ENCODE data around the gene PCBP2. TPM values are rescaled to one million over a fixed set of nuclear protein-coding genes. Genes with fewer than 3 reads are reported as not detected.

Gene PCBP2
- total RNA-seq, 6 donors from 2014 or later: 346 to 723 (median 513) TPM

DNA sequence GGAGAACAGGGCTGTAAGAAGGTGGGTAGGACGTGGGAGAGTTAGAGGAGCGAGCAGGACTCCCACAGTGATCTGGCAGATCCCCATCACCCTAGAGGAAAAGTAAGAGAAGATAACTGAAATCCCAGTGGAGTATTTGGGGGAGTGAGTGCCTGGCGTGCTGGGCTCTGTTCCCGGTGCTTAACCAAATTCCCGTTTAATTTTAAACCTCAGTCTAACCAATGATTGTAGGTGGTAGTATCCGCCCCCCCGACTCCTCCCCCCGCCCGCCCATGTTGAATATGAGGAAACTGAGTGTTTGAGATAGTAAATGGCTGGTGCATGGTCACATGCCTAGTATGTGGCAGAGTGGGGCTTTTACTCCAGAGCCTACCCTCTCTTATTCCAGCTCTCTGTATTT, 50.4 kb downstream of the PCBP2 start:
- ATAC-seq (ENCODE audit: low FRiP score in 2 of 2) (no peak), DNase-seq (peak in 1 of 2 donors; percentile 19)
- Histone ChIP-seq H3K4me1 (peaks cover 32 to 46% (median 40%) of the 10 kb centered on the region in 4 donors), H3K4me3 (peak overlapping the region in 2 of 4 donors; percentile 76 to 82), H3K27me3 (no peaks in the 10 kb centered on the region), H3K27ac (peak overlapping the region; percentile 93 to 99 (median 96)), H3K36me3 (peaks cover 0 to 35% (median 24%) of the 10 kb centered on the region in 4 donors), H3K9me3 (no peaks in the 10 kb centered on the region)
- WGBS, 2 donors: 33 to 54% methylated on average over 9 of the region's 9 CpGs
- TF ChIP-seq POLR2A (IDR thresholded peaks at IDR 0.05) (no peak), EP300 (IDR thresholded peaks at IDR 0.05) (no peak)

DNA sequence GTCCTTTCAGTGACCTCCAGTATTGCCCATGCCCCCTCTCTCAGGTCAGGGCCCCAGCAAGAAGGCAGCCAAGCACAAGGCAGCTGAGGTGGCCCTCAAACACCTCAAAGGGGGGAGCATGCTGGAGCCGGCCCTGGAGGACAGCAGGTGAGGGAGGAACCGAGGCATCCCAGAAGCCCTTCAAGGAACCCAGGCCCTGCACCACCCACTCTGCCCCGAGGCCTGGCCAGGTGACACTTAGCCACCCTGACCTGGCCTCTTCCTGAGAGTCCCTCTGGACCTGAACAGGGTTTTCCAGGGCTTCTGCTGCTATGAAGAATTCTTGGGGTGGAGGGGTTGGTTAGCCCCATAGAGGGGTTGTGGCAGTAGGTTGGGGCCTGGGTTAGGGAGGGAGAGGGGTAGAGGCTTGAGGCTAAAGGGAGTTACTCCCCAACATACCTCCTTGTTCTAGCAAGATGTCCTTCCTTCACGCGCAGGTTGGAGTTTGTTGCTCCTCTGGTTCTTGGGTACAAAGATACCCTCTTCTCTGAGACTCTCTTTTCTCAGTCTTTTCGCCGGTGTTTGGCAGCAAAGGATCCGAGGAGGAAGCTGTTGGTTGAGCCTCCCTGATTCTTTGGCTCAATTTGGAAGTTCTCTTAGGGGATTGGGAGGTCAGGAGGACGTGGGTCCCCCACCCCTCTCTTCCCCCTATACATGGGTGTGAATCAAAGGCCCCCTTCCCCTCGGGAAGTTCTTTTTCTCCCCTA, 51.3 kb downstream of the PCBP2 start:
- TF ChIP-seq, protein P1, sequence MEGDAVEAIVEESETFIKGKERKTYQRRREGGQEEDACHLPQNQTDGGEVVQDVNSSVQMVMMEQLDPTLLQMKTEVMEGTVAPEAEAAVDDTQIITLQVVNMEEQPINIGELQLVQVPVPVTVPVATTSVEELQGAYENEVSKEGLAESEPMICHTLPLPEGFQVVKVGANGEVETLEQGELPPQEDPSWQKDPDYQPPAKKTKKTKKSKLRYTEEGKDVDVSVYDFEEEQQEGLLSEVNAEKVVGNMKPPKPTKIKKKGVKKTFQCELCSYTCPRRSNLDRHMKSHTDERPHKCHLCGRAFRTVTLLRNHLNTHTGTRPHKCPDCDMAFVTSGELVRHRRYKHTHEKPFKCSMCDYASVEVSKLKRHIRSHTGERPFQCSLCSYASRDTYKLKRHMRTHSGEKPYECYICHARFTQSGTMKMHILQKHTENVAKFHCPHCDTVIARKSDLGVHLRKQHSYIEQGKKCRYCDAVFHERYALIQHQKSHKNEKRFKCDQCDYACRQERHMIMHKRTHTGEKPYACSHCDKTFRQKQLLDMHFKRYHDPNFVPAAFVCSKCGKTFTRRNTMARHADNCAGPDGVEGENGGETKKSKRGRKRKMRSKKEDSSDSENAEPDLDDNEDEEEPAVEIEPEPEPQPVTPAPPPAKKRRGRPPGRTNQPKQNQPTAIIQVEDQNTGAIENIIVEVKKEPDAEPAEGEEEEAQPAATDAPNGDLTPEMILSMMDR (IDR thresholded peaks at IDR 0.05): no peak
- TF ChIP-seq POLR2AphosphoS5 (IDR thresholded peaks at IDR 0.05) (no peak), POLR2A (IDR thresholded peaks at IDR 0.05) (no peak), EP300 (IDR thresholded peaks at IDR 0.05) (no peak)
- peaks cover 0 to 38% (median 25%) of the 10 kb centered on the region in 4 donors for H3K36me3 ChIP-seq
- ATAC-seq (ENCODE audit: low FRiP score in 2 of 2) (no peak), DNase-seq (peak; percentile 16 to 57)
- WGBS, 2 donors: 80 to 82% methylated on average over 8 to 10 of the region's 10 CpGs
- no peaks in the 10 kb centered on the region for H3K27me3 ChIP-seq
- peak overlapping the region in 1 of 4 donors; percentile 3 for H3K4me3 ChIP-seq
- peak overlapping the region; percentile 93 to 99 (median 96) for H3K27ac ChIP-seq
- H3K4me1 ChIP-seq: peaks cover 29 to 44% (median 38%) of the 10 kb centered on the region in 4 donors
- H3K9me3 ChIP-seq: no peaks in the 10 kb centered on the region

GRCh38 chr12:53504004-53504920, 52.4 kb downstream of the PCBP2 start:
- DNase-seq: no peak
- 81 to 91% methylated on average over 14 of the region's 14 CpGs for WGBS, 2 donors
- TF ChIP-seq POLR2A (IDR thresholded peaks at IDR 0.05) (no peak), EP300 (IDR thresholded peaks at IDR 0.05) (no peak), POLR2AphosphoS5 (IDR thresholded peaks at IDR 0.05) (no peak)
- TF ChIP-seq, protein P1 (IDR thresholded peaks at IDR 0.05): no peak
- Histone ChIP-seq H3K27ac (peak overlapping the region in 3 of 4 donors; percentile 93 to 99 (median 96)), H3K4me3 (no peak overlapping the region), H3K27me3 (no peaks in the 10 kb centered on the region), H3K9me3 (no peaks in the 10 kb centered on the region), H3K4me1 (peaks cover 32 to 41% (median 34%) of the 10 kb centered on the region in 4 donors), H3K36me3 (peaks cover 0 to 38% (median 25%) of the 10 kb centered on the region in 4 donors)
- no peak for ATAC-seq (ENCODE audit: low FRiP score in 2 of 2)

DNA sequence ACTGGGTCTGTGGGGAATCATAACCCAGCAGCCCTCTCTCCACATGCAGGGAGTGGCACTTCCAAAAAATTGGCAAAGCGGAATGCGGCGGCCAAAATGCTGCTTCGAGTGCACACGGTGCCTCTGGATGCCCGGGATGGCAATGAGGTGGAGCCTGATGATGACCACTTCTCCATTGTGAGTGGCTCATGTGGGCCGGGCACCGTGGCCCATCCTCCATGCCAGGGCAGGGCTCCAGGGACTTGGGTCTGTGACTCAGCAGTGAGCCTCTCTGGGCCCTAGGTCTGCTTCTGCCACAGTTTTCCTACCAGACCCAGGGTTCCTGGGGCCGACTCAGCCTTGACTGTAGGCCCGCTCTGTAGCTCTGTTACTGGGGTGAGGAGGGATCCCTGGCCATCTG, 53.2 kb downstream of the PCBP2 start:
- H3K4me1 ChIP-seq: peaks cover 27 to 33% (median 28%) of the 10 kb centered on the region in 4 donors
- peak overlapping the region in 1 of 4 donors; percentile 29 for H3K27ac ChIP-seq
- H3K27me3 ChIP-seq: no peaks in the 10 kb centered on the region
- TF ChIP-seq POLR2A (IDR thresholded peaks at IDR 0.05) (no peak), EP300 (IDR thresholded peaks at IDR 0.05) (no peak), POLR2AphosphoS5 (IDR thresholded peaks at IDR 0.05) (no peak)
- TF ChIP-seq, protein P1 (IDR thresholded peaks at IDR 0.05): no peak
- no peaks in the 10 kb centered on the region for H3K9me3 ChIP-seq
- ATAC-seq (ENCODE audit: low FRiP score in 2 of 2): no peak
- DNase-seq: peak in 1 of 2 donors; percentile 66
- no peak overlapping the region for H3K4me3 ChIP-seq
- peaks cover 0 to 39% (median 27%) of the 10 kb centered on the region in 4 donors for H3K36me3 ChIP-seq
- WGBS, 2 donors: 89 to 91% methylated on average over 4 to 10 of the region's 10 CpGs
